DOHH2 (cell line): ENCODE results near the gene SEMA3A.

Experiments used
- EZH2phosphoT487 ChIP-seq: fragments of 200-600 bp; sonication (generic); IDR thresholded peaks from 2 replicates; pipeline ENCODE4 v1.6.1; 2017; ENCODE audit warnings: borderline replicate concordance, mild to moderate bottlenecking, antibody characterized with exemption, low read length, moderate library complexity, mixed read lengths
- TF ChIP-seq, protein P1 (sequence below): fragments of 200-600 bp; sonication (generic); IDR thresholded peaks from one replicate; pipeline ENCODE4 v1.5.1; 2014; ENCODE audit warnings: antibody characterized with exemption, mild to moderate bottlenecking, low read depth, low read length; ENCODE audit not compliant: poor library complexity, severe bottlenecking

DNA sequence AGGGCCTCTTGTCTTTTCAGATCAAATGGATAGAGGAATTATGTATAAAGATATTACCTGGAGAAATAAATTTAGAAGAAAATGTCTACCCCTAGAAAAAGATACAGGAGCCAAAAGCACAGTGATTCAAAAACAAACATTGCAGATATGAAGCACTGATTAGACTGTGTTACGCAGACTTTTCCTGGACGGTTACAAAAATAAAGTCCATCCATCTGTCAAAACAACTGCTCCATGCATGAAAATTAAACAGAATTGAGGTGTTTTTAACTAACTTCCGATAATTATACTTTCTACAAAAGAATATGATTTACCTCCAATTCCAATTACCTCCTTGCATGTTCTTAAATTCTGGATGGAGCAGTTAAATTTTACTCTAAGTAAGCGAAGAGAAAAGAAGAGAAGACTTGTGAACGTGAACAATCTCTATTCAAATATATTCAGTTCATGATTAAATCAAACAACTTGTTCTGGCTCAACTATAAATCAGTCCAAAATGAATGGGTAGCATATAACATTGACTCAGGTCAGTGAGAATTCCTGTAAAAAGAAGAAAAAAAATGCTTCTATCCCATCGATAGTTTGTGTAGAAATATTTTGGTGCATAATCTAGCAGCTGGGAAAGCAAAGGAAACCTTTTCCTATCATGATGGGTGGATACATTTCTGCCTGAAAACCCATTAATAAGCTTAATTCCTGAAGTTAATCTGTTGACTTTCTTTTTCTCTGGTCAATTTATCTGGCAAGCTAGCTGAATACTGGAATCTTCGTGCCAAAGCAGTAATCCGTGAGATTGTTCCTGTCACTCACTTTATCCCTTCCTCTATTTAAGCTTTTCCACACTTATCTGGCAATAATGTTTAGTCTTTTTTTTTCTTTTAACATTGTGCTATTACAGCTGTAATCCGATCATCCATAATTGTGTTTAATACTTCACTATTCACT lies 80.4 kb downstream of the SEMA3A start:
- TF ChIP-seq, protein P1, sequence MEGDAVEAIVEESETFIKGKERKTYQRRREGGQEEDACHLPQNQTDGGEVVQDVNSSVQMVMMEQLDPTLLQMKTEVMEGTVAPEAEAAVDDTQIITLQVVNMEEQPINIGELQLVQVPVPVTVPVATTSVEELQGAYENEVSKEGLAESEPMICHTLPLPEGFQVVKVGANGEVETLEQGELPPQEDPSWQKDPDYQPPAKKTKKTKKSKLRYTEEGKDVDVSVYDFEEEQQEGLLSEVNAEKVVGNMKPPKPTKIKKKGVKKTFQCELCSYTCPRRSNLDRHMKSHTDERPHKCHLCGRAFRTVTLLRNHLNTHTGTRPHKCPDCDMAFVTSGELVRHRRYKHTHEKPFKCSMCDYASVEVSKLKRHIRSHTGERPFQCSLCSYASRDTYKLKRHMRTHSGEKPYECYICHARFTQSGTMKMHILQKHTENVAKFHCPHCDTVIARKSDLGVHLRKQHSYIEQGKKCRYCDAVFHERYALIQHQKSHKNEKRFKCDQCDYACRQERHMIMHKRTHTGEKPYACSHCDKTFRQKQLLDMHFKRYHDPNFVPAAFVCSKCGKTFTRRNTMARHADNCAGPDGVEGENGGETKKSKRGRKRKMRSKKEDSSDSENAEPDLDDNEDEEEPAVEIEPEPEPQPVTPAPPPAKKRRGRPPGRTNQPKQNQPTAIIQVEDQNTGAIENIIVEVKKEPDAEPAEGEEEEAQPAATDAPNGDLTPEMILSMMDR, result no peak
- TF ChIP-seq EZH2phosphoT487, result no peak
